Fibroblast of lung (primary cell): ENCODE measurements around the gene ERGIC3. TPM values are rescaled to one million over a fixed set of nuclear protein-coding genes. Genes with fewer than 3 reads are reported as not detected.

Source experiments
- DNase-seq, 2 donors: peaks; one replicate each; pipeline versions ENCODE4 v3.0.0 to v3.0.0-alpha.2; 2010; ENCODE audit warnings: low read depth in 2 of 2
- H2AFZ ChIP-seq: 2 replicates; pipeline ENCODE4 v1.5.1; 2012; ENCODE audit warnings: low read length, control low read depth, inconsistent platforms
- H3K27ac ChIP-seq: 2 replicates; pipeline ENCODE4 v1.5.1; 2011; ENCODE audit warnings: low read length, control low read depth; ENCODE audit not compliant: insufficient read depth
- H3K27me3 ChIP-seq: 2 replicates; pipeline ENCODE4 v1.5.1; 2011; ENCODE audit warnings: mild to moderate bottlenecking, low read length; ENCODE audit not compliant: control insufficient read depth, insufficient read depth
- H3K36me3 ChIP-seq: 2 replicates; pipeline ENCODE4 v1.5.1; 2011; ENCODE audit warnings: low read length; ENCODE audit not compliant: control insufficient read depth, insufficient read depth
- H3K4me1 ChIP-seq: 2 replicates; pipeline ENCODE4 v1.5.1; 2011; ENCODE audit warnings: low read length; ENCODE audit not compliant: control insufficient read depth, insufficient read depth; ENCODE audit errors: extremely low read depth
- H3K4me2 ChIP-seq: 2 replicates; pipeline ENCODE4 v1.5.1; 2011; ENCODE audit warnings: low read length, control low read depth; ENCODE audit not compliant: insufficient read depth; ENCODE audit errors: extremely low read depth
- H3K4me3 ChIP-seq, 4 experiments: fragments of 200-600 bp in 1 of 4; sonication (generic) in 1 of 4; replicated peaks in 1 of 4; 2 replicates each; pipeline ENCODE4 v1.5.1; 2011 to 2016; ENCODE audit warnings: low read length in 4 of 4, low read depth in 3 of 4, mild to moderate bottlenecking in 3 of 4, control low read depth in 2 of 4, inconsistent platforms in 1 of 4, mixed read lengths in 1 of 4; ENCODE audit not compliant: insufficient read depth in 1 of 4; ENCODE audit errors: control extremely low read depth in 1 of 4
- H3K79me2 ChIP-seq: 2 replicates; pipeline ENCODE4 v1.5.1; 2012; ENCODE audit warnings: mild to moderate bottlenecking, low read length, inconsistent platforms; ENCODE audit not compliant: control insufficient read depth, insufficient read depth
- H3K9ac ChIP-seq: 2 replicates; pipeline ENCODE4 v1.5.1; 2011; ENCODE audit warnings: mild to moderate bottlenecking, low read length, control low read depth; ENCODE audit not compliant: insufficient read depth
- H3K9me3 ChIP-seq: 2 replicates; pipeline ENCODE4 v1.5.1; 2012; ENCODE audit warnings: low read depth, low read length; ENCODE audit not compliant: control insufficient read depth, insufficient read depth
- H4K20me1 ChIP-seq: 2 replicates; pipeline ENCODE4 v1.5.1; 2011; ENCODE audit warnings: low read length; ENCODE audit not compliant: control insufficient read depth, insufficient read depth; ENCODE audit errors: extremely low read depth
- EZH2 ChIP-seq: IDR thresholded peaks from 2 replicates; pipeline ENCODE4 v1.5.1; 2012; ENCODE audit warnings: low read length, control low read depth, mild to moderate bottlenecking; ENCODE audit errors: missing control alignments
- polyA plus RNA-seq, 2 donors: library from polyadenylated mRNA; depleted of rRNA in 1 of 2; stranded (reverse) in 1 of 2; unstranded in 1 of 2; fragments of >200 nt; gene quantifications; 2 replicates each; pipeline ENCODE4 v1.2.1, GENCODE V29; 2011 to 2012; ENCODE audit warnings: missing spikeins in 1 of 2
- total RNA-seq: library from RNA; depleted of rRNA; stranded (reverse); fragments of >200 nt; gene quantifications from 2 replicates; pipeline ENCODE4 v1.2.1, GENCODE V29; 2014
- TF ChIP-seq, protein P1 (sequence below), 2 donors: IDR thresholded peaks in 1 of 2; conservative IDR thresholded peaks in 1 of 2; 1 replicate in 1 of 2; 2 replicates in 1 of 2; pipeline ENCODE4 v1.5.1; 2011 to 2012; ENCODE audit warnings: low read length in 2 of 2, control low read depth in 1 of 2, inconsistent platforms in 1 of 2, low read depth in 1 of 2, mild to moderate bottlenecking in 1 of 2

Gene ERGIC3
- total and polyA plus RNA-seq, 2 donors (not counting 1 experiment from before 2014, with no cell fraction given), result 335 to 355 TPM

DNA sequence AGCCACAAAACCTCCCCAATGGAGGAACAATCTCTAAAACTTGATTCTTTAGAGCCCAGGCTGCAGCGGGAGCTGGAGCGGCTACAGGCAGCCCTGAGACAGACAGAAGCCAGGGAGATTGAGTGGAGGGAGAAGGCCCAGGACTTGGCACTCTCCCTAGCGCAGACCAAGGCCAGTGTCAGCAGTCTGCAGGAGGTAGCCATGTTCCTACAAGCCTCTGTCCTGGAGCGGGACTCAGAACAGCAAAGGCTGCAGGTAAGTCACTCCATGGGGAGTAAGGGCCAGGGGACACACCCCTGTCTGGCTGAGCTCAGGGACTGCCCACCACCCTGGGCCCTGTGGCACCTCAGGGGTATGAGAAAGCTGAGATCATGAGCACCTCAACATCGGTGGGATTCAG is 37.1 kb upstream of the ERGIC3 start:
- no peak for DNase-seq
- no peak for TF ChIP-seq EZH2
- TF ChIP-seq, protein P1, sequence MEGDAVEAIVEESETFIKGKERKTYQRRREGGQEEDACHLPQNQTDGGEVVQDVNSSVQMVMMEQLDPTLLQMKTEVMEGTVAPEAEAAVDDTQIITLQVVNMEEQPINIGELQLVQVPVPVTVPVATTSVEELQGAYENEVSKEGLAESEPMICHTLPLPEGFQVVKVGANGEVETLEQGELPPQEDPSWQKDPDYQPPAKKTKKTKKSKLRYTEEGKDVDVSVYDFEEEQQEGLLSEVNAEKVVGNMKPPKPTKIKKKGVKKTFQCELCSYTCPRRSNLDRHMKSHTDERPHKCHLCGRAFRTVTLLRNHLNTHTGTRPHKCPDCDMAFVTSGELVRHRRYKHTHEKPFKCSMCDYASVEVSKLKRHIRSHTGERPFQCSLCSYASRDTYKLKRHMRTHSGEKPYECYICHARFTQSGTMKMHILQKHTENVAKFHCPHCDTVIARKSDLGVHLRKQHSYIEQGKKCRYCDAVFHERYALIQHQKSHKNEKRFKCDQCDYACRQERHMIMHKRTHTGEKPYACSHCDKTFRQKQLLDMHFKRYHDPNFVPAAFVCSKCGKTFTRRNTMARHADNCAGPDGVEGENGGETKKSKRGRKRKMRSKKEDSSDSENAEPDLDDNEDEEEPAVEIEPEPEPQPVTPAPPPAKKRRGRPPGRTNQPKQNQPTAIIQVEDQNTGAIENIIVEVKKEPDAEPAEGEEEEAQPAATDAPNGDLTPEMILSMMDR (conservative IDR thresholded peaks at IDR 0.05 in 1 of 2, IDR thresholded peaks at IDR 0.05 in 1 of 2; ENCODE audit: low read depth in 1 of 2, low read length in 2 of 2), result no peak

DNA sequence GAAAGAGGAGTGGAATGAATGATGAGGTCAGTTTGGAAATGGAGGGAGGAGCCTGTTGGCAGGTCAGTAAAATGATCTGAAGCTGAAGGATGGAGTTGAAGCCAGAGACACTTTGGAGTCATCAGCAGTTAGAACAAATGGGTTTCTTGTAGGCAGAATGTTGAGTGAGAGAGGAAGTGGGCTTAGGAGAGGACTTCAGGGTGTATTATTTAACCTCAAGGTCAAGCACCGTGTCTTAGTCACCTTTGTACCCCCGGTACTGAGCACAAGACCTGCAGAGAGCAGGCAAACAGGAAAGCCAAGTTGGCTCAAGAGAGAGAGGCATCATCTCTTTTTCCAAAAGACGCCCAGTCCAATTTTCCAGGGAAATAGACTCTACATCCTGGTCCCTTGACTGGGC is 35.7 kb upstream of the ERGIC3 start:
- Histone ChIP-seq H3K4me1 (no peaks in the 10 kb centered on the region), H3K9ac (no peak overlapping the region), H3K4me2 (no peak overlapping the region), H4K20me1 (no peaks in the 10 kb centered on the region), H3K79me2 (no peaks in the 10 kb centered on the region), H3K9me3 (no peaks in the 10 kb centered on the region), H3K27me3 (no peaks in the 10 kb centered on the region), H3K27ac (no peak overlapping the region), H3K36me3 (peaks cover 34% of the 10 kb centered on the region), H3K4me3 (no peak overlapping the region), H2AFZ (no peak overlapping the region)
- TF ChIP-seq EZH2, result no peak
- TF ChIP-seq, protein P1 (conservative IDR thresholded peaks at IDR 0.05 in 1 of 2, IDR thresholded peaks at IDR 0.05 in 1 of 2; ENCODE audit: low read depth in 1 of 2, low read length in 2 of 2), result no peak
- DNase-seq, result no peak

More for the DNA sequence above, 37.1 kb upstream of the ERGIC3 start:
- no peaks in the 10 kb centered on the region for H4K20me1 ChIP-seq
- no peak overlapping the region for H2AFZ ChIP-seq
- no peak overlapping the region for H3K27ac ChIP-seq
- H3K79me2 ChIP-seq, result no peaks in the 10 kb centered on the region
- H3K4me3 ChIP-seq, result no peak overlapping the region
- H3K4me2 ChIP-seq, result no peak overlapping the region
- H3K9me3 ChIP-seq, result no peaks in the 10 kb centered on the region
- no peaks in the 10 kb centered on the region for H3K4me1 ChIP-seq
- H3K9ac ChIP-seq, result no peak overlapping the region
- H3K27me3 ChIP-seq, result no peaks in the 10 kb centered on the region
- peaks cover 38% of the 10 kb centered on the region for H3K36me3 ChIP-seq

DNA sequence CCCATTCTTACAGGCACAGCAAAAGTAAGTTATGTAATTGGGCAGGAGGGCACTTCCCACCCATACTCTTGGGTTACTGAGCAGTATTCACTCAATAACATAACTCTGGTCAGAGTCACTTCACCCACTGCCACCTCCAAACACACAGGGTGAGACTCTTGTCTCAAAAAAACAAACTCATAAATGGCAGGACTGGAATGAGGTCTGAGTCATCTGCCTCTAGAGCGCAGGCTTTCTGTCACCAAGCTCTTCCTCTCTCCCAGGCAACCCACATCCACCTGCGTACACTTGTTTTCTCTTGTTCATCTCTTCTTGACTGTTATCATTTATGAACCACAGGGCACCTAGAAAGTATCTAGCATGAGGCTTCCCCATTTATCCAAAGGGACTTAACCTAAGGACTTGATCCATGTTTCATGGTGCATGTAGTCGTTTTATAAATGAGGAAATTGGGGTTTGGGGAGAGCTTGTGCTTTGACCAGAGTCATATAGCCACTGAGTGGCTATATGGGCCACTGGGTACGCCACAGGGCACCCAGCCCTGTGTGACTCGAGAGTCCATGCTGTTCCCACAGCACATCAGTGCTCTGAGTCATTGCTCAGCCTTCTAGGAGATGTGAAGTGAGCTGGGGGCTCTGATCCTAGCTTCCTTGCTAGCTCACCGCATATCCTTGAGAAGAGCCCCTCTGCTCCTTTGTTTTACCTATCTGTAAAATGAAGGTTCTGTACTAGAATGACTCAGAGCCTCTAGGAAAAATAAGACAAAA is 34.8 kb upstream of the ERGIC3 start:
- DNase-seq, result peak in 1 of 2 donors; percentile 44
- no peak overlapping the region for H3K4me2 ChIP-seq
- peaks cover 31% of the 10 kb centered on the region for H3K36me3 ChIP-seq

More for the DNA sequence above, 34.8 kb upstream of the ERGIC3 start:
- Histone ChIP-seq H3K9me3 (no peaks in the 10 kb centered on the region), H3K4me3 (no peak overlapping the region), H3K27me3 (no peaks in the 10 kb centered on the region), H3K27ac (no peak overlapping the region), H3K4me1 (no peaks in the 10 kb centered on the region), H3K79me2 (no peaks in the 10 kb centered on the region), H2AFZ (no peak overlapping the region), H3K9ac (no peak overlapping the region), H4K20me1 (no peaks in the 10 kb centered on the region)
- no peak for TF ChIP-seq EZH2
- TF ChIP-seq, protein P1 (conservative IDR thresholded peaks at IDR 0.05 in 1 of 2, IDR thresholded peaks at IDR 0.05 in 1 of 2; ENCODE audit: low read depth in 1 of 2, low read length in 2 of 2), result no peak
